GM21526 (cell line): ENCODE results near the gene SUCLG1.
A peak's percentile ranks its signal among the peaks of the same experiment; 100 is the strongest.

Experiments
- ATAC-seq: cut with Tn5 transposase; IDR thresholded peaks from one replicate; pipeline ENCODE4 v1.9.1; 2021; ENCODE audit warnings: moderate library complexity; ENCODE audit not compliant: unreplicated experiment, low FRiP score

The SUCLG1 gene

GRCh38 chr2:84467389-84467788 is 8.3 kb upstream of the SUCLG1 start:
- ATAC-seq: no peak

- ATAC-seq: no peak
Measured at GRCh38 chr2:84461310-84461709, 2.2 kb upstream of the SUCLG1 start.

GRCh38 chr2:84460670-84461069 is 1.6 kb upstream of the SUCLG1 start:
- no peak for ATAC-seq

- ATAC-seq: no peak
Measured at GRCh38 chr2:84459944-84460429, 907 bp upstream of the SUCLG1 start.

- peak; percentile 31 for ATAC-seq
Measured at GRCh38 chr2:84458551-84459017, 496 bp downstream of the SUCLG1 start.

- ATAC-seq: no peak
Measured at GRCh38 chr2:84457686-84458085, 1.4 kb downstream of the SUCLG1 start.

GRCh38 chr2:84456156-84456555 is 2.9 kb downstream of the SUCLG1 start:
- ATAC-seq: no peak

GRCh38 chr2:84454581-84454980 is 4.5 kb downstream of the SUCLG1 start:
- no peak for ATAC-seq

GRCh38 chr2:84452624-84453023 is 6.5 kb downstream of the SUCLG1 start:
- no peak for ATAC-seq

- ATAC-seq: no peak
Measured at GRCh38 chr2:84451579-84451978, 7.5 kb downstream of the SUCLG1 start.

GRCh38 chr2:84450288-84451227 is 8.5 kb downstream of the SUCLG1 start:
- ATAC-seq: no peak

GRCh38 chr2:84449711-84450110 is 9.4 kb downstream of the SUCLG1 start:
- no peak for ATAC-seq

- no peak for ATAC-seq
Measured at GRCh38 chr2:84449055-84449454, 10.0 kb downstream of the SUCLG1 start.

- no peak for ATAC-seq
Measured at GRCh38 chr2:84443477-84443876, 15.6 kb downstream of the SUCLG1 start.

- no peak for ATAC-seq
Measured at GRCh38 chr2:84442888-84443287, 16.2 kb downstream of the SUCLG1 start.

- no peak for ATAC-seq
Measured at GRCh38 chr2:84441505-84441904, 17.6 kb downstream of the SUCLG1 start.

GRCh38 chr2:84441036-84441435 is 18.0 kb downstream of the SUCLG1 start:
- no peak for ATAC-seq

GRCh38 chr2:84435345-84436025 is 23.6 kb downstream of the SUCLG1 start:
- no peak for ATAC-seq

- ATAC-seq: no peak
Measured at GRCh38 chr2:84429328-84429727, 29.8 kb downstream of the SUCLG1 start.

- ATAC-seq: peak; percentile 49
Measured at GRCh38 chr2:84427235-84428138, 31.6 kb downstream of the SUCLG1 start.
